Omental fat pad (tissue), 4 donors: ENCODE results near the gene ASTN2. TPM values are rescaled to one million over a fixed set of nuclear protein-coding genes. Genes with fewer than 3 reads are reported as not detected.

Experiments used
- ATAC-seq: fragments of 150-250 bp; one replicate; pipeline ENCODE4 v1.9.1; 2016; ENCODE audit warnings: mild to moderate bottlenecking, moderate library complexity; ENCODE audit not compliant: low FRiP score
- DNase-seq: peaks from one replicate; pipeline ENCODE4 v3.0.0-alpha.2; 2019; ENCODE audit warnings: low spot score
- total RNA-seq, 4 donors: library from RNA; depleted of rRNA; stranded (reverse); fragments of >200 nt; gene quantifications; one replicate each; pipeline ENCODE4 v1.1.0, GENCODE V29; 2016
- TF ChIP-seq, protein P1 (sequence below), 3 donors: fragments of 450-650 bp; IDR thresholded peaks; one replicate each; pipeline ENCODE4 v1.5.1; 2016 to 2017; ENCODE audit warnings: antibody characterized with exemption in 3 of 3, mild to moderate bottlenecking in 3 of 3, moderate library complexity in 2 of 3

ASTN2 gene
- total RNA-seq, 4 donors from 2014 or later, result 1.1 to 8.4 (median 3.6) TPM

DNA sequence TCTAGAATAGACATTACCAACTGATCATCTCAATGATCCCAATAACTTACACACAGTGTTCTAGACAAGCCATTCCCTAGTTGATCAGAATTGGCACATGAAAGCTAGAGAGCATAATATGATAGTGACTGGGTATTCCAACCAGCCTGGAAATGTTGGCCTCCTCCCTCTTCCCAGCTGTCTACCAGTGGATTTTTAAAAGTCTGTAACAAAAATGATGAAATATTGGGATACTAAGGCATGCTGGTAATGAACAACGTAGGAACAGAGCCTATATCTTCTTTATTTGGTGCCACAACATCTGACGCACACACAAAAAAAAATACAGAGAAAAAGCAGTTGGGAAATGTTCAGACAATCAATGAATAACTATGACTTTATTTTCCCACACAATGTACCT is 692.9 kb downstream of the ASTN2 start:
- DNase-seq, result no peak
- TF ChIP-seq, protein P1, sequence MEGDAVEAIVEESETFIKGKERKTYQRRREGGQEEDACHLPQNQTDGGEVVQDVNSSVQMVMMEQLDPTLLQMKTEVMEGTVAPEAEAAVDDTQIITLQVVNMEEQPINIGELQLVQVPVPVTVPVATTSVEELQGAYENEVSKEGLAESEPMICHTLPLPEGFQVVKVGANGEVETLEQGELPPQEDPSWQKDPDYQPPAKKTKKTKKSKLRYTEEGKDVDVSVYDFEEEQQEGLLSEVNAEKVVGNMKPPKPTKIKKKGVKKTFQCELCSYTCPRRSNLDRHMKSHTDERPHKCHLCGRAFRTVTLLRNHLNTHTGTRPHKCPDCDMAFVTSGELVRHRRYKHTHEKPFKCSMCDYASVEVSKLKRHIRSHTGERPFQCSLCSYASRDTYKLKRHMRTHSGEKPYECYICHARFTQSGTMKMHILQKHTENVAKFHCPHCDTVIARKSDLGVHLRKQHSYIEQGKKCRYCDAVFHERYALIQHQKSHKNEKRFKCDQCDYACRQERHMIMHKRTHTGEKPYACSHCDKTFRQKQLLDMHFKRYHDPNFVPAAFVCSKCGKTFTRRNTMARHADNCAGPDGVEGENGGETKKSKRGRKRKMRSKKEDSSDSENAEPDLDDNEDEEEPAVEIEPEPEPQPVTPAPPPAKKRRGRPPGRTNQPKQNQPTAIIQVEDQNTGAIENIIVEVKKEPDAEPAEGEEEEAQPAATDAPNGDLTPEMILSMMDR (IDR thresholded peaks at IDR 0.05), result no peak

GRCh38 chr9:116721411-116721810 is 693.4 kb downstream of the ASTN2 start:
- ATAC-seq, result no peak
- TF ChIP-seq, protein P1 (IDR thresholded peaks at IDR 0.05), result no peak
- DNase-seq, result no peak

More for the DNA sequence above, 692.9 kb downstream of the ASTN2 start:
- no peak for ATAC-seq

DNA sequence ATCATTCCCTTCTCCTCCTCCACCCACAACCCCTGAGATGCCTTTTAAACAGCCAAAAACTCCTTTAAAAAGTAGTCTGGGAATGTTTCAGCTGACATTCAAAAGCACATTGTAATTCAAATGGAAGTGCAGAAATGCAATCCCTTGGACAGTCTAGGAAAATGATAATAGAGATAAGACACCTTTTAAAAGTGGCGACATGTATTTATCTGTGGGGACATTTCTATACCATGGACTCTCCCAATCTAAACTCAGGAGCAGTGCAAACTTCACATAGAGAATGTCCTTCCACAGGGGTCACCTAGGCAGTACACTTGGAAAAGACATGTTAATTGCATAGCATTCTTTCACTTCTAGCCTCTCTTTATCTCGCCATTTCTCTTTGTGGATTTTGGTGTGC is 694.7 kb downstream of the ASTN2 start:
- DNase-seq, result no peak
- TF ChIP-seq, protein P1 (IDR thresholded peaks at IDR 0.05), result no peak
- ATAC-seq, result no peak

- TF ChIP-seq, protein P1 (IDR thresholded peaks at IDR 0.05), result no peak
- ATAC-seq (no peak), DNase-seq (no peak)
These were observed 696.7 kb downstream of the ASTN2 start for GRCh38 chr9:116718111-116718510.

DNA sequence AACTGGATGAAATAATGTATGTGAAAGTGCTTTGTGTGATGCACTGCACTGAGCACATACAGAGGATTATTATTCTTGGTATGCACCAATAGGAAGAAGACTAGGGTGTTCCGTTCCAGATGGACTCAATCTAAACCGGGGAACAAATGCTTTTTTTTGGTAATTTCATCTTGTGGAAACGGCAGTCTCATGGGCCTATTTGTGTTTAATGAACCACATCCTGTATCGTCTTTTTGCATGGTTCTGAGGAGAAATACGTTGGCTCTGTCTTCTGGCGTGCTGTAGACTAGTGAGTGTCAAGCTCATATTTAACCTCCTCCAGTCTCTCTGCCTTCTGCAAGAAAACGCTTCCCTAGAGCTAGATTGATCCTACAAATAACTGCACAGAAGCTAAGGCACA is 697.7 kb downstream of the ASTN2 start:
- ATAC-seq, result no peak
- TF ChIP-seq, protein P1 (IDR thresholded peaks at IDR 0.05), result no peak
- no peak for DNase-seq

DNA sequence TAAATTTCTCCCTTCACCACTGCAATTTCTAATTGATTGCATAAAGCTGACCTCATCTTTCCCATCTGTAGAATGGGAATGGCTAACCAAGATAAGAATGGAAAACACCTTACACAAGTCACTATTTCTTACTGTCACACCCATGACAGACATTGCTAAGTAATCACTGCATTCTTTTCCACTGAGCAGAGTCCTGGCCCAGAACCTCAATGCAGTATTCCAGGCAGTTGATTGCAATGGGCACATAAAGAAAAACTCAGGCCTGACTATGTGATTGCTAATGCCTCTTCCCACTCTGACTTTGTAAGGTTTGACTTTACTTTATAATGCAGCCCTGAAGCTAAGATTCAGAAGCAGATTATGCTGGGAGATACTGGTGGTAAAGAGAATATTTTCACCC is 698.4 kb downstream of the ASTN2 start:
- TF ChIP-seq, protein P1 (IDR thresholded peaks at IDR 0.05), result no peak
- no peak for DNase-seq
- ATAC-seq, result no peak

DNA sequence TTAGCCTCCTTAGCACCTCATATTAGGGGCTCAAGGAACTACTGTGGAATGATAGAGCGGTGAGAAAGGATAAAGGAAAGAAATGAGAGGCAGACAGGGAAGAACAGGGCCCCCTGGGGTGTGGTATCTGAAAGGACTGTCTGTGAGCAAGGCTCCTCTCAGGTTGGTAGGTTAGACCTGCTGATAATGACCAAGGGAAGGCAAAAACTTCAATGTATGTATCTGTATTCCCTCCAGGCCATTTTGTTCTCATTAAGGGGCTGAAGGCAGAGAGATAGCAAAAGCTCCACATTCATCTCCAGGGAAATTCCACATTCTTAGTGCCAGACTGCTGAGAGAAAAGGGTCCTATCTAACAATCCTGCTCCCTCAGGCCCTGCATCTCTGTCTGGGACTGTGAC is 699.1 kb downstream of the ASTN2 start:
- no peak for ATAC-seq
- no peak for DNase-seq
- TF ChIP-seq, protein P1 (IDR thresholded peaks at IDR 0.05), result no peak
